Neural progenitor cell (in vitro differentiated cells): Measurements from ENCODE around the gene MRGPRX2. TPM values are rescaled to one million over a fixed set of nuclear protein-coding genes. Genes with fewer than 3 reads are reported as not detected.

Source experiments
- DNase-seq: peaks from one replicate; pipeline ENCODE4 v3.0.0-alpha.2; 2016; ENCODE audit warnings: low spot score
- H2AFZ ChIP-seq: fragments of 200-600 bp; sonication (generic); replicated peaks from 2 replicates; pipeline ENCODE4 v1.6.1; 2016; ENCODE audit warnings: antibody characterized with exemption
- H3F3A ChIP-seq: fragments of 200-600 bp; sonication (generic); 2 replicates; pipeline ENCODE4 v1.6.1; 2016; ENCODE audit warnings: antibody characterized with exemption, low read depth
- H3K27ac ChIP-seq: fragments of 200-600 bp; sonication (generic); 2 replicates; pipeline ENCODE4 v1.5.1; 2016; ENCODE audit warnings: mild to moderate bottlenecking
- H3K27me3 ChIP-seq: fragments of 200-600 bp; sonication (generic); 2 replicates; pipeline ENCODE4 v1.6.1; 2016; ENCODE audit warnings: mild to moderate bottlenecking, moderate library complexity
- H3K36me3 ChIP-seq: fragments of 200-600 bp; sonication (generic); 2 replicates; pipeline ENCODE4 v1.5.1; 2016
- H3K4me1 ChIP-seq: fragments of 200-600 bp; sonication (generic); 2 replicates; pipeline ENCODE4 v1.6.1; 2016; ENCODE audit warnings: mixed run types
- H3K4me2 ChIP-seq: fragments of 200-600 bp; sonication (generic); 2 replicates; pipeline ENCODE4 v1.6.1; 2016
- H3K4me3 ChIP-seq: fragments of 200-600 bp; sonication (generic); 2 replicates; pipeline ENCODE4 v1.5.1; 2016
- H3K79me2 ChIP-seq: fragments of 200-600 bp; sonication (generic); 2 replicates; pipeline ENCODE4 v1.6.1; 2016; ENCODE audit warnings: low read depth
- H3K9ac ChIP-seq: fragments of 200-600 bp; sonication (generic); 2 replicates; pipeline ENCODE4 v1.6.1; 2016
- H3K9me3 ChIP-seq: fragments of 200-600 bp; sonication (generic); 2 replicates; pipeline ENCODE4 v1.5.1; 2016; ENCODE audit warnings: low read depth
- H4K20me1 ChIP-seq: fragments of 200-600 bp; sonication (generic); 2 replicates; pipeline ENCODE4 v1.6.1; 2016; ENCODE audit warnings: low read depth
- H3K27ac Mint-ChIP-seq: 3 replicates; pipeline ENCODE4 v1.8.0; 2021; ENCODE audit warnings: mixed read lengths
- H3K27me3 Mint-ChIP-seq: 2 replicates; pipeline ENCODE4 v1.8.0; 2022; ENCODE audit warnings: low read depth, mild to moderate bottlenecking, inconsistent platforms, moderate library complexity, mixed read lengths; ENCODE audit not compliant: insufficient read depth
- H3K36me3 Mint-ChIP-seq: 3 replicates; pipeline ENCODE4 v1.8.0; 2021; ENCODE audit warnings: mixed read lengths
- H3K4me1 Mint-ChIP-seq: 3 replicates; pipeline ENCODE4 v1.8.0; 2021; ENCODE audit warnings: mixed read lengths
- H3K4me3 Mint-ChIP-seq: 3 replicates; pipeline ENCODE4 v1.8.0; 2021; ENCODE audit warnings: mild to moderate bottlenecking, moderate library complexity, mixed read lengths
- H3K9me3 Mint-ChIP-seq: 3 replicates; pipeline ENCODE4 v1.8.0; 2020; ENCODE audit warnings: mixed read lengths
- EZH2 ChIP-seq: fragments of 200-600 bp; sonication (generic); IDR thresholded peaks from 2 replicates; pipeline ENCODE4 v1.6.1; 2017; ENCODE audit warnings: antibody characterized with exemption, mild to moderate bottlenecking, moderate library complexity
- EZH2phosphoT487 ChIP-seq: fragments of 200-600 bp; sonication (generic); IDR thresholded peaks from 2 replicates; pipeline ENCODE4 v1.6.1; 2017; ENCODE audit warnings: antibody characterized with exemption
- total RNA-seq: library from RNA; depleted of rRNA; stranded (reverse); fragments of >200 nt; gene quantifications from 2 replicates; pipeline ENCODE4 v1.2.3, GENCODE V29; 2015; ENCODE audit warnings: low replicate concordance
- TF ChIP-seq, protein P1 (sequence below): fragments of 200-600 bp; sonication (generic); IDR thresholded peaks from 2 replicates; pipeline ENCODE4 v1.5.1; 2017; ENCODE audit warnings: antibody characterized with exemption, mild to moderate bottlenecking

Gene MRGPRX2
- total RNA-seq, 1 donor from 2014 or later, result not detected

DNA sequence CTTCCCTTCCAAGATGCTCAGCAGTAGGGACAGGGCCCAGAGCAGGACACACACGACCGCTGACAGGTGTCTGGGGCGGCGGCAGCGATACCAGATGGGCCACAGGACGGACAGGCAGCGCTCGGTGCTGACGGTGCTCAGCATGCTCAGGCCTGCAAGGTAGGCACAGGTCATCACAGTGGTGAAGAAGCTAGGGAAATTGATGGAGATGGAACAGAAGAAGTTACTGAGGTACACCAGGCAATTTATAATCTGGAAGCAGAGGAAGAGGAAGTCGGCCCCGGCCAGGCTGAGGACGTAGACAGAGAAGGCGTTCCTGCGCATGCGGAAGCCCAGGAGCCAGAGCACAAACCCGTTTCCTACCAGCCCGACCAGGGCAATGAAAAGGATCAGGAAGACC lies 4.6 kb downstream of the MRGPRX2 start:
- H3K27me3 Mint-ChIP-seq, result no peaks in the 10 kb centered on the region
- Histone ChIP-seq H3K4me1 (no peaks in the 10 kb centered on the region), H4K20me1 (no peaks in the 10 kb centered on the region), H3K27me3 (no peaks in the 10 kb centered on the region), H3K79me2 (no peaks in the 10 kb centered on the region), H3K4me3 (no peak overlapping the region), H3K36me3 (no peaks in the 10 kb centered on the region), H3K4me2 (no peak overlapping the region), H2AFZ (no peak overlapping the region), H3F3A (no peaks in the 10 kb centered on the region), H3K9ac (no peak overlapping the region), H3K9me3 (no peaks in the 10 kb centered on the region), H3K27ac (no peak overlapping the region)
- H3K4me1 Mint-ChIP-seq, result no peaks in the 10 kb centered on the region
- H3K27ac Mint-ChIP-seq, result no peak overlapping the region
- H3K36me3 Mint-ChIP-seq, result no peaks in the 10 kb centered on the region
- TF ChIP-seq EZH2 (no peak), EZH2phosphoT487 (no peak)
- TF ChIP-seq, protein P1, sequence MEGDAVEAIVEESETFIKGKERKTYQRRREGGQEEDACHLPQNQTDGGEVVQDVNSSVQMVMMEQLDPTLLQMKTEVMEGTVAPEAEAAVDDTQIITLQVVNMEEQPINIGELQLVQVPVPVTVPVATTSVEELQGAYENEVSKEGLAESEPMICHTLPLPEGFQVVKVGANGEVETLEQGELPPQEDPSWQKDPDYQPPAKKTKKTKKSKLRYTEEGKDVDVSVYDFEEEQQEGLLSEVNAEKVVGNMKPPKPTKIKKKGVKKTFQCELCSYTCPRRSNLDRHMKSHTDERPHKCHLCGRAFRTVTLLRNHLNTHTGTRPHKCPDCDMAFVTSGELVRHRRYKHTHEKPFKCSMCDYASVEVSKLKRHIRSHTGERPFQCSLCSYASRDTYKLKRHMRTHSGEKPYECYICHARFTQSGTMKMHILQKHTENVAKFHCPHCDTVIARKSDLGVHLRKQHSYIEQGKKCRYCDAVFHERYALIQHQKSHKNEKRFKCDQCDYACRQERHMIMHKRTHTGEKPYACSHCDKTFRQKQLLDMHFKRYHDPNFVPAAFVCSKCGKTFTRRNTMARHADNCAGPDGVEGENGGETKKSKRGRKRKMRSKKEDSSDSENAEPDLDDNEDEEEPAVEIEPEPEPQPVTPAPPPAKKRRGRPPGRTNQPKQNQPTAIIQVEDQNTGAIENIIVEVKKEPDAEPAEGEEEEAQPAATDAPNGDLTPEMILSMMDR, result no peak
- H3K9me3 Mint-ChIP-seq, result no peaks in the 10 kb centered on the region
- no peak overlapping the region for H3K4me3 Mint-ChIP-seq
- no peak for DNase-seq

DNA sequence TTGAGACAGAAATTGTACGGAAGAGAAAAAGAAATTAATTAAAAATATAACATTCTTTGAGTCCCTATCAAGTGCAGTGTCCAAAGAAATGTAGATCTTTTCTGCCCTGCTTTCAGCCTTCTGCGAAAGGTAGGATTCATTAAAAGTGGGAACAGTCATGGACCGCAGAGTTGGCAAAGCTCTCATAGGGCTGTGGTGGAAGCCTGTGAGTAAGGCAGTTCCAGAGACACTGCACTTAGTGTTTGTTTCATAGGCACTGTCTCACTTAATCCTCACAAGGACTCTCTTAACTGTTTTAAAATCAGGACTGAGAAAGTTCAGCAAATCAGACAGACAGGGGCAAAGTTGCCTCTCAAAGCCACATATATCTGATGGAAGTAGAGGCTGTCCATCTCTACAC lies 5.5 kb downstream of the MRGPRX2 start:
- no peak overlapping the region for H3K27ac ChIP-seq
- no peaks in the 10 kb centered on the region for H3K79me2 ChIP-seq
- no peaks in the 10 kb centered on the region for H3K9me3 Mint-ChIP-seq
- no peak overlapping the region for H3K9ac ChIP-seq
- no peaks in the 10 kb centered on the region for H3K36me3 ChIP-seq
- no peak overlapping the region for H3K4me2 ChIP-seq
- no peaks in the 10 kb centered on the region for H3K9me3 ChIP-seq
- no peaks in the 10 kb centered on the region for H3K36me3 Mint-ChIP-seq
- H3K4me3 ChIP-seq, result no peak overlapping the region
- no peak overlapping the region for H3K4me3 Mint-ChIP-seq
- TF ChIP-seq, protein P1, result no peak
- TF ChIP-seq EZH2 (no peak), EZH2phosphoT487 (no peak)
- no peaks in the 10 kb centered on the region for H3F3A ChIP-seq
- no peaks in the 10 kb centered on the region for H3K27me3 ChIP-seq
- no peaks in the 10 kb centered on the region for H4K20me1 ChIP-seq
- no peak overlapping the region for H3K27ac Mint-ChIP-seq
- H2AFZ ChIP-seq, result peak overlapping the region; percentile 10
- no peaks in the 10 kb centered on the region for H3K4me1 ChIP-seq
- no peak for DNase-seq
- H3K27me3 Mint-ChIP-seq, result no peaks in the 10 kb centered on the region
- no peaks in the 10 kb centered on the region for H3K4me1 Mint-ChIP-seq

DNA sequence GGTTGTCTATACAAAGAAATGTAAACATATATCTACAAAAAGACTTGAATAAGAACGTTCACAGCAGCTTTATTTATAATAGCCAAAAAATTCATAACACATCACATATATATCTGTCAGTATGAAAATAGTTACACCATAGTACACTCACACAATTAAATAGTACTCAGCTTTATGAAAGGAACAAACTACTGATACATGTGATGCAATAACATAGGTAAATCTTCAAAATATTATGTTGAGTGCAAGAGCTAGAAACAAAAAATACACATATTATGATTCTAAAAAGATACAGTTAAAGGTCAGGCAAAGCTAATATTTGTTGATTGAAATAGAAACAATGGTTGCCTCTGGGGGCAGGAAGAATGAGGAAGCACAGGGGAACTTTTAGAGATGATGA lies 6.6 kb downstream of the MRGPRX2 start:
- no peaks in the 10 kb centered on the region for H3K79me2 ChIP-seq
- H3K9ac ChIP-seq, result no peak overlapping the region
- DNase-seq, result no peak
- peaks cover 2% of the 10 kb centered on the region for H3K9me3 Mint-ChIP-seq
- no peaks in the 10 kb centered on the region for H3K36me3 Mint-ChIP-seq
- H3K27ac ChIP-seq, result no peak overlapping the region
- TF ChIP-seq, protein P1, result no peak
- TF ChIP-seq EZH2, result no peak
- no peaks in the 10 kb centered on the region for H3K4me1 ChIP-seq
- H3K4me2 ChIP-seq, result no peak overlapping the region
- no peak overlapping the region for H2AFZ ChIP-seq
- H3K36me3 ChIP-seq, result no peaks in the 10 kb centered on the region
- no peaks in the 10 kb centered on the region for H3K4me1 Mint-ChIP-seq
- H3K9me3 ChIP-seq, result no peaks in the 10 kb centered on the region
- no peaks in the 10 kb centered on the region for H3F3A ChIP-seq
- no peaks in the 10 kb centered on the region for H3K27me3 ChIP-seq
- no peaks in the 10 kb centered on the region for H3K27me3 Mint-ChIP-seq
- H3K4me3 ChIP-seq, result no peak overlapping the region
- H3K27ac Mint-ChIP-seq, result no peak overlapping the region
- no peaks in the 10 kb centered on the region for H4K20me1 ChIP-seq
- no peak overlapping the region for H3K4me3 Mint-ChIP-seq

GRCh38 chr11:19050281-19050680 lies 10.2 kb downstream of the MRGPRX2 start:
- DNase-seq, result no peak
- no peaks in the 10 kb centered on the region for H3K27me3 Mint-ChIP-seq
- H4K20me1 ChIP-seq, result no peaks in the 10 kb centered on the region
- no peak overlapping the region for H3K4me3 Mint-ChIP-seq
- H3K9me3 Mint-ChIP-seq, result peaks cover 2% of the 10 kb centered on the region
- H3K9ac ChIP-seq, result no peak overlapping the region
- H3K36me3 Mint-ChIP-seq, result no peaks in the 10 kb centered on the region
- TF ChIP-seq EZH2 (no peak), EZH2phosphoT487 (no peak)
- TF ChIP-seq, protein P1, result no peak
- no peaks in the 10 kb centered on the region for H3K27me3 ChIP-seq
- H3K36me3 ChIP-seq, result no peaks in the 10 kb centered on the region
- no peaks in the 10 kb centered on the region for H3K9me3 ChIP-seq
- no peaks in the 10 kb centered on the region for H3F3A ChIP-seq
- no peak overlapping the region for H3K4me3 ChIP-seq
- H2AFZ ChIP-seq, result no peak overlapping the region
- H3K27ac Mint-ChIP-seq, result no peak overlapping the region
- H3K4me1 ChIP-seq, result no peaks in the 10 kb centered on the region
- no peaks in the 10 kb centered on the region for H3K4me1 Mint-ChIP-seq
- H3K4me2 ChIP-seq, result no peak overlapping the region
- no peaks in the 10 kb centered on the region for H3K79me2 ChIP-seq
- no peak overlapping the region for H3K27ac ChIP-seq
